ENCODE measurements around the gene RASSF1.

RASSF1 gene

GRCh38 chr3:50357481-50357880 is 16.8 kb upstream of the RASSF1 start:
- Histone ChIP-seq H3K9me3 (ENCODE audit: low read length) (no peaks in the 10 kb centered on the region), H3K4me3 (ENCODE audit: low read depth, low read length, poor library complexity, severe bottlenecking) (peak overlapping the region; percentile 71), H3K79me2 (ENCODE audit: insufficient read depth, low read length) (no peaks in the 10 kb centered on the region), H3K4me1 (ENCODE audit: insufficient read depth, low read length, severe bottlenecking) (peaks cover 37% of the 10 kb centered on the region), H4K20me1 (ENCODE audit: insufficient read depth, low read length) (no peaks in the 10 kb centered on the region), H3K9me2 (ENCODE audit: low read depth, low read length) (no peaks in the 10 kb centered on the region), H3K27ac (ENCODE audit: low read depth, low read length, poor library complexity, severe bottlenecking) (no peak overlapping the region), H3K4me2 (ENCODE audit: low read length) (peak overlapping the region; percentile 67), H3K9ac (ENCODE audit: low read length) (peak overlapping the region; percentile 82), H3F3A (ENCODE audit: insufficient read depth, low read length) (no peaks in the 10 kb centered on the region), H3K27me3 (ENCODE audit: insufficient read depth, low read length) (no peaks in the 10 kb centered on the region), H3K36me3 (ENCODE audit: insufficient read depth, low read length) (peaks cover 31% of the 10 kb centered on the region; the same call in 1 of the 2 replicates), H2AFZ (ENCODE audit: low read length) (no peak overlapping the region)
- no peak for TF ChIP-seq CTCF (IDR thresholded peaks at IDR 0.05; ENCODE audit: low read length)
- TF ChIP-seq EZH2 (IDR thresholded peaks at IDR 0.05; ENCODE audit: borderline replicate concordance, low read length) = no peak

- Histone ChIP-seq H3K4me3 (ENCODE audit: low read depth, low read length, poor library complexity, severe bottlenecking) (peak overlapping the region; percentile 71), H3K9me2 (ENCODE audit: low read depth, low read length) (no peaks in the 10 kb centered on the region), H4K20me1 (ENCODE audit: insufficient read depth, low read length) (no peaks in the 10 kb centered on the region), H2AFZ (ENCODE audit: low read length) (no peak overlapping the region), H3K4me2 (ENCODE audit: low read length) (peak overlapping the region; percentile 67), H3K36me3 (ENCODE audit: insufficient read depth, low read length) (peaks cover 32% of the 10 kb centered on the region; the same call in 1 of the 2 replicates), H3K9ac (ENCODE audit: low read length) (peak overlapping the region; percentile 82; the same call in 1 of the 2 replicates), H3K9me3 (ENCODE audit: low read length) (no peaks in the 10 kb centered on the region), H3K27me3 (ENCODE audit: insufficient read depth, low read length) (no peaks in the 10 kb centered on the region), H3K79me2 (ENCODE audit: insufficient read depth, low read length) (no peaks in the 10 kb centered on the region), H3K27ac (ENCODE audit: low read depth, low read length, poor library complexity, severe bottlenecking) (no peak overlapping the region), H3K4me1 (ENCODE audit: insufficient read depth, low read length, severe bottlenecking) (peaks cover 41% of the 10 kb centered on the region), H3F3A (ENCODE audit: insufficient read depth, low read length) (no peaks in the 10 kb centered on the region)
- TF ChIP-seq CTCF (IDR thresholded peaks at IDR 0.05; ENCODE audit: low read length) = no peak
- TF ChIP-seq EZH2 (IDR thresholded peaks at IDR 0.05; ENCODE audit: borderline replicate concordance, low read length) = no peak
Measured at GRCh38 chr3:50356553-50356952, 15.9 kb upstream of the RASSF1 start.

GRCh38 chr3:50355829-50356552 is 15.4 kb upstream of the RASSF1 start:
- Histone ChIP-seq H3K4me3 (ENCODE audit: low read depth, low read length, poor library complexity, severe bottlenecking) (peak overlapping the region; percentile 71), H3K36me3 (ENCODE audit: insufficient read depth, low read length) (peaks cover 32% of the 10 kb centered on the region; the same call in 1 of the 2 replicates)

More at GRCh38 chr3:50355829-50356552, 15.4 kb upstream of the RASSF1 start:
- H4K20me1 ChIP-seq (ENCODE audit: insufficient read depth, low read length) = no peaks in the 10 kb centered on the region
- H2AFZ ChIP-seq (ENCODE audit: low read length) = no peak overlapping the region
- H3K79me2 ChIP-seq (ENCODE audit: insufficient read depth, low read length) = no peaks in the 10 kb centered on the region
- H3K9ac ChIP-seq (ENCODE audit: low read length) = peak overlapping the region; percentile 29; the same call in 1 of the 2 replicates
- no peaks in the 10 kb centered on the region for H3F3A ChIP-seq (ENCODE audit: insufficient read depth, low read length)
- TF ChIP-seq EZH2 (IDR thresholded peaks at IDR 0.05; ENCODE audit: borderline replicate concordance, low read length) (no peak), CTCF (IDR thresholded peaks at IDR 0.05; ENCODE audit: low read length) (no peak)
- H3K27me3 ChIP-seq (ENCODE audit: insufficient read depth, low read length) = no peaks in the 10 kb centered on the region
- no peak overlapping the region for H3K27ac ChIP-seq (ENCODE audit: low read depth, low read length, poor library complexity, severe bottlenecking)
- no peaks in the 10 kb centered on the region for H3K9me3 ChIP-seq (ENCODE audit: low read length)
- H3K9me2 ChIP-seq (ENCODE audit: low read depth, low read length) = no peaks in the 10 kb centered on the region
- peaks cover 46% of the 10 kb centered on the region for H3K4me1 ChIP-seq (ENCODE audit: insufficient read depth, low read length, severe bottlenecking)
- peak overlapping the region; percentile 67 for H3K4me2 ChIP-seq (ENCODE audit: low read length)

Data from OCI-LY1 (cell line).